Activated gamma-delta T cell treated with anti-CD3 and anti-CD28 coated beads, Interleukin-2, amount 50 U/mL, for 16 hours (primary cell): ENCODE results near the gene SEC23IP.
A peak's percentile ranks its signal among the peaks of the same experiment; 100 is the strongest.
"Not testable (repeated sequence)": the region's sequence is repeated elsewhere in the genome, so short reads cannot be mapped to it uniquely, and the experiment has no call there.

ENCODE experiments used
- DNase-seq: peaks from one replicate; pipeline ENCODE4 v3.0.0-alpha.2; 2020; ENCODE audit warnings: low read depth

SEC23IP gene

DNA sequence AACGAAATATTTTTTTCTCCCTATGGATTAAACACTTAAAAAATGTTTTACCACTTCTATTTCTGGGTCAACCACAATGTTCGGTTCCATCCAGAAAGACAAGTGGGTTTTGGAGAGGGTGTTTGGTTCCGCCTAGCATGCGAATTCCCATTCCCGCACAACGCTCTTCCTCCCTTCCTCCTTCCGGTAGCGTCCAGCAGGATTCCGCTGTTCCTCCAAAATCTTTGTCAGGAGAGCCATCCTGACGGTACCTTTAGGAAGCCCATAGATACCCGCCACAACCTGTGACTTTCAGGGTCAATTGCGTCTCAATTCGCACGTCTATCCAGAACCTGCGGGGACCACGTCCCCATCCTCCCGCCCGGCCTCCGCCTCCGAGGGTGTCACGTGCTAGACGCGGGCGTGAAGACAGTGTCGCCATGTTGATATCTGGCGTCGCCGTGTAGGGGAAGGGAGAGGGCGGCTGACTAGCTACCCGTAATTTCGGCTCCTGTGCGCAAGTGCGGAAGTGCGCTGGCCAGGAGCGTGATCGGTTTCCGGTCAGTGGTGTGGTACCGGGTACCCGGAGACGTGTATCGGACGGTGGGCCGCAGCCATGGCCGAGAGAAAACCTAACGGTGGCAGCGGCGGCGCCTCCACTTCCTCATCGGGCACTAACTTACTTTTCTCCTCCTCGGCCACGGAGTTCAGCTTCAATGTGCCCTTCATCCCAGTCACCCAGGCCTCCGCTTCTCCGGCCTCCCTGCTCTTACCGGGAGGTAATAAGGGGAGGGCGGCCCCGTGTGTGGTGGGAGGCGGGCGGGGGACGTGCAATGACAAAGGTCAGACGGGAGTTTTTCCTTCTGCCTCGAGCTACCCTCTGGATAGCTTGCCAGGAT lies at the start of gene SEC23IP:
SEC23IP (plus strand) TSS at position 543 of the 878 bp plus-strand sequence; CDS start at position 596, 53 bp downstream.
- DNase-seq, result peak; percentile 86

DNA sequence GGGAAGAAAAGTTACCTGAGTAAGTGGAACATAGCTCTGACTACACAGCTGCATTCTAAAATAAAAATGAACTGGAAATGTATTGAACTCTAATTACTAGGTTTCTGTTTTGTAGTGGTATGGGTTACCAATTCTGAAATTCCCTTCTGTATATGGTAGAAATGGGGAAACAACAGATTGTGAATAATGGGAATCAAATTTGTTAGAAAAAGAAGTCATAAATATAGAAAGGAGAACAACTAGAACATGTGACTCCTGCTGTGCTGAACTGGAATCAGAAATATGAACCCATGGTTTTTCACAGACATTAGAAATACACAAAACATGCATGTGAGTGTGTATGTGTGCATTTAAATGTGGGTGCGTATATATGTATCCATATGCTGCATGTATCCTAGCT lies 46.9 kb upstream of the SEC23IP start:
- no peak for DNase-seq

- DNase-seq, result no peak
Observed at GRCh38 chr10:119849031-119849789, 43.3 kb upstream of the SEC23IP start.

GRCh38 chr10:119849944-119850343 lies 42.6 kb upstream of the SEC23IP start:
- DNase-seq, result no peak

GRCh38 chr10:119852277-119852676 lies 40.3 kb upstream of the SEC23IP start:
- DNase-seq, result no peak

- DNase-seq, result no peak
Observed at GRCh38 chr10:119852822-119853221, 39.7 kb upstream of the SEC23IP start.

DNA sequence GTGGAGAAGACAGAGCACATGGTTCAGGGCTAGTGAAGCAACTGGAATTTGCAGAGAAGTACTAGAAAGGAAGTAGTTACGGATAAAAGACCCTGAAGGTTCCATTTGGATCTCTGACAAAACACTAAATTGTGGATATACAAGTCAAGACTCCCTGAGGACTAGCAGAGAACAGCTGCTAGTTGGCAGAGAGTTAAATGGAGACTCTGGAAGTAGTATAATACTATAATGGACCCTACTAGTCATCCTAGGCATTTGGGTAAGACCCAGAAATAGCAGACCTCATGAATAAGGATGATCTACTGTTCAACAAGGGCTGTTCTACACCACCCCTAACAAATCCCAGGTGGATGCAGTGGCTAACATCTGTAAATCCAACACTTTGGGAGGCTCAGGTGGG lies 39.0 kb upstream of the SEC23IP start:
- no peak for DNase-seq

DNA sequence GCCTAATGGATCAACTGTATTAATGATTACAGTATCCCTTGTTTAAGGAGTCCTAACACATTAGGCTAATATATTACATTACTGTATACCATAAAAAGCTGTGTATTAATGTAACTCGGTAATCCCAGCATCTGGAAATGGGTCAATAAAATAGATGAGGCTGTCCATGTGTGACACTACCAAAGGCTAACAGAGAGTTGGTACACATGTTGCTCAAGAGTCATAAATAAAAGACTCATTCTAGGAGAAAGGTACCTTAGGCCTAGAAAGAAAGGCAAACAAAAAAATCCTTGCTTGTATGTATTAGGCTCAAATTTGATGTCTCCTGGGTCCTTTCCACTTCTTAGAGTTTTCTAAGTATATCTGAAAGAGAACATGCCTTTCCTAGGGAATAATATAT lies 34.5 kb upstream of the SEC23IP start:
- DNase-seq, result no peak

DNA sequence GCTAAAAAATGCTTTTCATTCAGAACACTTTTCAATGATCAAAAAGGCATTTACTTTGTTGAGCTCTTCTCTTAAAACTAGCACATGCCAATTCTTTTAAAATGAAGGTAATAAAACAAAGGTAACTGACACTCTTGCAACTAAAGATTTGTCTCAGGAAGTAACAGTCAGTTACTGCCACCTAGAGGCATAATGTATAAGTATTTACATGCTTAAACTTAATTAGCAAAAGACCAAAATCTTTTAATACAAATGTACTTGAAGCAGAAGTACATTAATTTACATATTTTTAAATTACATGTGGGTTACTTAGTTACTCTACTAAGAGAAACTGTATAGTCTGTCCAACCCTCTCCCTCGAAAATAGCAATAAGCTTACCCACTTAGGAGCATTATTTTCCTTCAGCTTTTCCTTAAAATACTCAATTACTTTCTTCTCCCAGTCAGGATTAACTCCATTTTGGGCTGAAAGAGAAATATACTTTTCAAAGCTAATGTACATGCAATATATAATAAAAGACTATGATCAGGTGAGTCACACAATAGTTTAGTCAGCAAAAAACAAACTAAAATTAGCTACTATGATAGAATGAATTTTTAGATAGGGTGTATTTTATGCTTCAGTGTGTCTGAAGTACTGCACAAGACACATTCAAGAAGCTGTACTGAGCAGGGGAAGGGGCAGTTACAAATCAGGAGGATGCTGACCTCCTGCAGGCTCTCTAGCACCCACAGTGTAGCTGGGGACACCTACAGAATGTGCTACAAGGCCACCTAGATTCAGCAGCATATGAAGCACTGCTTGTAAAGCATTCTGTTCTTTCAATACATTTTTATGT lies 32.9 kb upstream of the SEC23IP start:
- DNase-seq, result no peak

DNA sequence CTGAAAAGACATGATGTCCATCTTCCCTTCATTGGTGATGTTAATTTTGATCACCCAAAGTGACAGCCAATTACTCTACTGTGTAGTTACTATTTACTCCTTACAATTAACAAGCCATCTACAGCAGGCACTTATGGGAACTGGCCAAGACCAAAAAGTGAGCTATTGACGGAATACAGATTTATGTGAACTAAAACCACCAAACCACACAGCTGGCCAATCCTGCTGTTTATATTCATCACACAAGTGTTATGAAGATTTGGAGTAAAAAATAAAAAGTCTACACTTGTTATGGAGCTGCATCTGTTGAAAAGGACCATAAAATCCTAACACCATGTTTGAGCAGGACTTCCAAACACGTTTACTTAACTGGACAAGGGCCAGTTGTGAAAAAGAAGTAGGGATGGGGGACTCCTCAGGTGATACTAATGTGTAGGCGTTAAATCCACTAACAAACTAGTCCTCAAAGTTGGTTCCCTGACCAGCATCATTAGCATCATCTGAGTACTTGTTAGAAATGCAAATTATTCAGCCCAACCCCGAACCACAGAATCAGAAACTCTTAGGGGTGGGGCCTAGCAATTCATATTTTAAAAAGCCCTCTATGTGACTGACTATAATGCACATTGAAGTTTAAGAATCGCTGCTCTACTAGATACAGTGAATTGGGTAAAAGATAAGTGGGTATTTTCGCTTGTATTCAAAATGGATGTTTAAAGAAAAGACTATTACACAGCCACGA lies 31.5 kb upstream of the SEC23IP start:
- DNase-seq, result no peak

DNA sequence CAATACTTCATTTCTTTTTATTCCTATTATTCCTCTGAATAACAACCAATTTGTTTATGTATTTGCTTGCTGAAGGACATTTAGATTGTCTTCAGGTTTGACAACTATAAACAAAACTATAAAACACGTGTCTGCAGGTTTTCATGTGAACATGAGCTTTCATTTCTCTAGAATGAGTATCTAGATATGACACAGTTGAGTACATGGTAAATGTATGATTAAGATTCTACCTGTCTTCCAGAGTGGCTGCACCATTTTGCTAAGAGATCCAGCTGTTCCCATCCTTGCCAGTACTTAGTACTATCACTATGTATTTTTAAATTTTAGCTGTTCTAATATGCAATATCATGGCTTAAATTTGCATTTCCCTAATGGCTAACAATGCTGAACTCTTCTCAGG lies 30.0 kb upstream of the SEC23IP start:
- DNase-seq, result no peak

DNA sequence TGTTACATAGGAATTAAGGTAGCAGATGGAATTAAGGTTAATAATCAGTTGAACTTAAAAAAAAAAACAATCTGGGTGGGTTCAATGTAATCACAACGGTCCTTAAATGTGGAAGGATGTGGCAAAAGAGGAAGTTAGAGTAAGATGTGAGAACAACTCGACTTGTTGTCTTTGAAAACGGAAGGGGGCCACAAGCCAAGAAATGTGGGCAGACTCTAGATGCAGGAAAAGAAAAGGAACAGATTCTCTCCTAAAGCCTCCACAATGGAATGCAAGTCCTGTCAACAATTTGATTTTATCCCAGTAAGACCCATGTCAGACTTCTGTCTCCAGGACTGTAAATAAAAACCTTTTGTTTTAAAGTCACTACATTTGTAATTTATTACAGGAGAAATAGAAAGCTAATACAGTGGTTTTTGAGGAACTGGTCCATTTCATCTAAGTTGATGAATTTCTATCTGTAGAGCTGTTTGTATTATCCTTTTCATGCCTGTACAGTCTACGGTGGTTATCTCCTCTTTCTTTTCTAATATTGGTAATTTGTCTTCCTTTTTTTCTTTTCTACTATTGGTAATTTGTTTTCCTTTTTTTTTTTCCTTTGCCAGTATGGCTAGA lies 28.5 kb upstream of the SEC23IP start:
- no peak for DNase-seq

DNA sequence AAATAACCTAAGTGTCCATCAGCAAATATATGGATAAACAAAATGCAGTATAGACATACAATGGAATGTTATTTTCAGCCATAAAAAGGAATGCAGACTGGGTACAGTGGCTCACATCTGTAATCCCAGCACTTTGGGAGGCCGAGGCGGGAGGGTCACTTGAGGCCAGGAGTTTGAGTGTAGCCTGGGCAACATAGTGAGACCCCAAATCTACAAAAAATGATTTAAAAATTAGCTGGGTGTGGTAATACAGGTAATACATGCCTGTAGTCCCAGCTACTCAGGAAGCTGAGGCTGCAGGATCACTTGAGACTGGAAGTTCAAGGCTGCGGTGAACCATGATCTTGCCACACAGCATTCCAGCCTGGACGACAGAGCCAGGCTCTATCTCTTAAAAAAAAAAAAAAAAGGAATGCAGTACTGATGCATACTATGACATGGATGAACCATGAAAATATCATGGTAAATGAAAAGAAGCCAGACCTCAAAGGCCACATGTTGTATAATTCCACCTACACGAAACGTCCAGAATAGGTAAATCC lies 26.8 kb upstream of the SEC23IP start:
- DNase-seq, result no peak

DNA sequence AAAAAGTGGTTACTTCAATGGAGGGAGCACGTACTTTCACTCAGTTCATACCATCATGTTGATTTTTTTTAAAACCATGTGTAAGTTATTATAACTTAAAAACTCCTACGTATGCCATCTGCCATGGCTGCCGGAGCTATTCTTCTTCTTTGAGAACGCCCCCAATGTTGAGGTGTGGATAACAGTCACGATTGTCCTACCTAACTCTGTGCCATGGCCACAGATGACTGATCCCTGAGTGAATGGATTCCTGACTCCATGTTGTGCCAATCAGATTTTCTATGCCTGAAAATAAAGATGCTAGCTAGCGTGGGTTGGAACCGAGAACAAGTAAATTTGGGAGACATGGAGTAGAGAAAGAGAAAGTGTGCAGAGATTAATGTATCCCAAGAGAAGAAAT lies 25.2 kb upstream of the SEC23IP start:
- no peak for DNase-seq

DNA sequence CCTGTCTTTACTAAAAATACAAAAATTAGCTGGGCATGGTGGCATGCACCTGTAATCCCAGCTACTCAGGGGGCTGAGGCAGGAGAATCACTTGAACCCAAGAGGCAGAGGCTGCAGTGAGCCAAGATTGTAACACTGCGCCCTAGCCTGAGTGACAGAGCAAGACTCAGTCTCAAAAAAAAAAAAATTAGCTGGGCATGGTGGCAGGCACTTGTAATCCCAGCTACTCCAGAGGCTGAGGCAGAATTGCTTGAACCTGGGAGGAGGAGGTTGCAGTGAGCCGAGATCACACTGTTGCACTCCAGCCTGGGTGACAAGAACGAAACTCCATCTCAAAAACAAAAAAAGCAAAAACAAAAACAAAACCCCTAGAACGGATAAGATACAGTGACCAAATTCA lies 23.1 kb upstream of the SEC23IP start:
- DNase-seq, result not testable (repeated sequence)

DNA sequence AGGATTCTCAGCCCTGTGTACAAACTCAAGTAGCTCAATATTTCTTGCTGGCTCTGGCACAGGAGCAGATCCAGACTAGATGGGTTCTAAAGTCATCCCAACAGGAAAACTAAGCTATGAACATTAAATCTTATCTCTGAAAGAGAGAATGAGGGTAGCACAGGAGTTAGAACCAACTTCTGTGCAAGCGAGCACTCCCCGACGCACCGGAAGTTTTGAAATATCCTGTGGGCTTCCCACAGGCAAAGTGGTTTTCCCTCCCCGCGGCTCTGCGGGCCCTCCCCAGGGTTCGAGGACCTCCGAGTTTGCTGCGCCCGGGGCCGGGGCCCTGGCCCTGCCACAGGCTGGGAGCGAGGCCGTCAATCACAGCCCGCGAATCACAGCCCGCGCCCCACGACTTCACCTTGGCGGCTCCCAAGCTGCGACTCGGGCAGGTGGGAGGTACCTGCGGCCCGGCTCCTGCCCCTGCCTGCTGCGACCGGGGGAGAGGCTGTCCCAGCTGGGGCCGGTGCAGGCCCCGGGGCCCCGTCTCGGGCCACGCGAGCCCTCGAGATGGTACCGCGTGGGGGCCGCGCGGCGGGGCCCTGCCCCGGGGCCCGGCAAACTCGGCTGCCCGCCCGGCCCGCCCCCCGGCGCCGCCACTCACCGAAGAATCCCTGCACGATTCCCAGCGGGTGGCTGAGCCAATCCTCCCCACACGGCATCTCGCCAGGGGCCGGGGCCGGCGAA lies 20.5 kb upstream of the SEC23IP start:
- peak; percentile 26 for DNase-seq

- DNase-seq, result no peak
Observed at GRCh38 chr10:119872610-119872859, 20.0 kb upstream of the SEC23IP start, which contains the start of gene MCMBP. MCMBP (minus strand) TSS chr10:119872843; CDS start chr10:119872584, 259 bp downstream.

GRCh38 chr10:119872860-119873681 lies 19.5 kb upstream of the SEC23IP start:
- DNase-seq, result peak; percentile 80

GRCh38 chr10:119878524-119878923 lies 14.0 kb upstream of the SEC23IP start:
- DNase-seq, result no peak
